BLaER1 (cell line): ENCODE data around the gene INO80B.
"Not testable (repeated sequence)": the region's sequence is repeated elsewhere in the genome, so short reads cannot be mapped to it uniquely, and the experiment has no call there.

Source experiments
- H3K27ac ChIP-seq: shearing (Covaris generic); formaldehyde crosslinking; 2 replicates; pipeline ENCODE4 v1.8.1; 2022
- H3K27me3 ChIP-seq: shearing (Covaris generic); formaldehyde crosslinking; 2 replicates; pipeline ENCODE4 v1.8.1; 2022
- H3K36me3 ChIP-seq: shearing (Covaris generic); formaldehyde crosslinking; 2 replicates; pipeline ENCODE4 v1.8.1; 2022
- H3K4me1 ChIP-seq: shearing (Covaris generic); formaldehyde crosslinking; 2 replicates; pipeline ENCODE4 v1.8.1; 2022
- H3K4me2 ChIP-seq: shearing (Covaris generic); formaldehyde crosslinking; 2 replicates; pipeline ENCODE4 v1.8.1; 2022
- H3K4me3 ChIP-seq: shearing (Covaris generic); formaldehyde crosslinking; 2 replicates; pipeline ENCODE4 v1.8.1; 2022
- H3K9ac ChIP-seq: shearing (Covaris generic); formaldehyde crosslinking; 2 replicates; pipeline ENCODE4 v1.8.1; 2022
- H3K9me3 ChIP-seq: shearing (Covaris generic); formaldehyde crosslinking; 2 replicates; pipeline ENCODE4 v1.8.1; 2022
- H4K20me1 ChIP-seq: shearing (Covaris generic); formaldehyde crosslinking; 2 replicates; pipeline ENCODE4 v1.8.1; 2022
- Cebpa-rat ChIP-seq: shearing (Covaris generic); IDR thresholded peaks from 2 replicates; pipeline ENCODE4 v1.8.1; 2022

Gene INO80B

GRCh38 chr2:74481961-74482800 lies 27.3 kb downstream of the INO80B start:
- peak overlapping the region; percentile 85 for H3K4me3 ChIP-seq
- H3K27me3 ChIP-seq, result no peaks in the 10 kb centered on the region
- H3K4me2 ChIP-seq, result peak overlapping the region; percentile 100
- H3K36me3 ChIP-seq, result peaks cover 53% of the 10 kb centered on the region
- peak overlapping the region; percentile 86 for H3K27ac ChIP-seq
- H3K4me1 ChIP-seq, result peaks cover 40% of the 10 kb centered on the region
- peaks cover 18% of the 10 kb centered on the region for H4K20me1 ChIP-seq
- TF ChIP-seq Cebpa-rat, result no peak
- H3K9me3 ChIP-seq, result no peaks in the 10 kb centered on the region
- H3K9ac ChIP-seq, result peak overlapping the region; percentile 83

- peak within 1 kb of the TSS; percentile 83 for H3K9ac ChIP-seq
- peak within 1 kb of the TSS; percentile 85 for H3K4me3 ChIP-seq
- H3K27me3 ChIP-seq, result no peaks in the 10 kb centered on the region
- H3K4me2 ChIP-seq, result peak within 1 kb of the TSS; percentile 100
- no peaks in the 10 kb centered on the region for H3K9me3 ChIP-seq
- peak within 1 kb of the TSS; percentile 86 for H3K27ac ChIP-seq
- TF ChIP-seq Cebpa-rat, result no peak
- peaks cover 55% of the 10 kb centered on the region for H3K36me3 ChIP-seq
- H4K20me1 ChIP-seq, result peaks cover 18% of the 10 kb centered on the region
- H3K4me1 ChIP-seq, result peaks cover 40% of the 10 kb centered on the region
Measured at GRCh38 chr2:74482801-74483674, 28.2 kb downstream of the INO80B start, which contains the start of the genes CCDC142 and TTC31. TSS of gene CCDC142 (minus strand) at chr2:74482998. CDS start at chr2:74482837, 161 bp downstream. TSS of gene TTC31 (plus strand) at chr2:74483081. CDS start at chr2:74483096, 15 bp downstream.

GRCh38 chr2:74483675-74484164 lies 28.8 kb downstream of the INO80B start:
- Histone ChIP-seq H3K4me1 (peaks cover 40% of the 10 kb centered on the region), H3K27ac (0 out of 2 replicates have a peak overlapping the region, but pooled peaks have one; percentile 86), H3K9ac (peak overlapping the region; percentile 83), H3K36me3 (peaks cover 58% of the 10 kb centered on the region), H3K4me2 (peak overlapping the region; percentile 85), H4K20me1 (peaks cover 18% of the 10 kb centered on the region), H3K4me3 (peak overlapping the region; percentile 85)
- H3K9me3 ChIP-seq, H3K27me3 ChIP-seq: not testable (repeated sequence)

GRCh38 chr2:74486141-74486540 lies 31.3 kb downstream of the INO80B start:
- Histone ChIP-seq H3K4me2 (no peak overlapping the region), H4K20me1 (peaks cover 11% of the 10 kb centered on the region), H3K27me3 (no peaks in the 10 kb centered on the region), H3K9ac (no peak overlapping the region), H3K9me3 (no peaks in the 10 kb centered on the region), H3K27ac (no peak overlapping the region), H3K36me3 (peaks cover 59% of the 10 kb centered on the region), H3K4me1 (peaks cover 23% of the 10 kb centered on the region), H3K4me3 (no peak overlapping the region)
- no peak for TF ChIP-seq Cebpa-rat

- Histone ChIP-seq H3K4me3 (no peak overlapping the region), H3K27ac (no peak overlapping the region), H3K36me3 (peaks cover 86% of the 10 kb centered on the region), H4K20me1 (no peaks in the 10 kb centered on the region), H3K4me1 (peaks cover 8% of the 10 kb centered on the region), H3K9ac (no peak overlapping the region), H3K9me3 (no peaks in the 10 kb centered on the region), H3K4me2 (no peak overlapping the region), H3K27me3 (no peaks in the 10 kb centered on the region)
- TF ChIP-seq Cebpa-rat, result no peak
Measured at GRCh38 chr2:74488643-74489481, 34.0 kb downstream of the INO80B start.

GRCh38 chr2:74489906-74490305 lies 35.0 kb downstream of the INO80B start:
- TF ChIP-seq Cebpa-rat, result no peak
- H3K27me3 ChIP-seq, result no peaks in the 10 kb centered on the region
- H3K36me3 ChIP-seq, result peaks cover 95% of the 10 kb centered on the region
- no peaks in the 10 kb centered on the region for H3K9me3 ChIP-seq
- H3K4me2 ChIP-seq, result no peak overlapping the region
- H3K9ac ChIP-seq, result no peak overlapping the region
- H3K4me3 ChIP-seq, result no peak overlapping the region
- H4K20me1 ChIP-seq, result no peaks in the 10 kb centered on the region
- H3K4me1 ChIP-seq, result no peaks in the 10 kb centered on the region
- no peak overlapping the region for H3K27ac ChIP-seq

- TF ChIP-seq Cebpa-rat, result no peak
- Histone ChIP-seq H3K4me1 (no peaks in the 10 kb centered on the region), H3K36me3 (peaks cover 88% of the 10 kb centered on the region), H4K20me1 (peaks cover 8% of the 10 kb centered on the region; the same call in 1 of the 2 replicates), H3K9me3 (no peaks in the 10 kb centered on the region), H3K9ac (no peak overlapping the region), H3K4me2 (no peak overlapping the region), H3K27ac (no peak overlapping the region), H3K27me3 (peaks cover 14% of the 10 kb centered on the region), H3K4me3 (no peak overlapping the region)
Measured at GRCh38 chr2:74491648-74492544, 37.0 kb downstream of the INO80B start.

- H3K27ac ChIP-seq, result no peak overlapping the region
Measured at GRCh38 chr2:74493546-74493945, 38.7 kb downstream of the INO80B start.

More at GRCh38 chr2:74493546-74493945, 38.7 kb downstream of the INO80B start:
- no peak overlapping the region for H3K4me2 ChIP-seq
- no peak for TF ChIP-seq Cebpa-rat
- peaks cover 72% of the 10 kb centered on the region for H3K36me3 ChIP-seq
- no peaks in the 10 kb centered on the region for H3K4me1 ChIP-seq
- no peak overlapping the region for H3K9ac ChIP-seq
- H3K9me3 ChIP-seq, result no peaks in the 10 kb centered on the region; the same call in 1 of the 2 replicates
- peaks cover 24% of the 10 kb centered on the region; the same call in 1 of the 2 replicates for H4K20me1 ChIP-seq
- H3K4me3 ChIP-seq, result no peak overlapping the region
- H3K27me3 ChIP-seq, result peaks cover 31% of the 10 kb centered on the region
